GOT3 (cell line): ENCODE results near the gene ACSF2.

ENCODE experiments used
- DNase-seq: peaks from one replicate; lab custom pipeline; 2025; ENCODE audit warnings: mixed read lengths; lab: John Stamatoyannopoulos, UW

The ACSF2 gene

DNA sequence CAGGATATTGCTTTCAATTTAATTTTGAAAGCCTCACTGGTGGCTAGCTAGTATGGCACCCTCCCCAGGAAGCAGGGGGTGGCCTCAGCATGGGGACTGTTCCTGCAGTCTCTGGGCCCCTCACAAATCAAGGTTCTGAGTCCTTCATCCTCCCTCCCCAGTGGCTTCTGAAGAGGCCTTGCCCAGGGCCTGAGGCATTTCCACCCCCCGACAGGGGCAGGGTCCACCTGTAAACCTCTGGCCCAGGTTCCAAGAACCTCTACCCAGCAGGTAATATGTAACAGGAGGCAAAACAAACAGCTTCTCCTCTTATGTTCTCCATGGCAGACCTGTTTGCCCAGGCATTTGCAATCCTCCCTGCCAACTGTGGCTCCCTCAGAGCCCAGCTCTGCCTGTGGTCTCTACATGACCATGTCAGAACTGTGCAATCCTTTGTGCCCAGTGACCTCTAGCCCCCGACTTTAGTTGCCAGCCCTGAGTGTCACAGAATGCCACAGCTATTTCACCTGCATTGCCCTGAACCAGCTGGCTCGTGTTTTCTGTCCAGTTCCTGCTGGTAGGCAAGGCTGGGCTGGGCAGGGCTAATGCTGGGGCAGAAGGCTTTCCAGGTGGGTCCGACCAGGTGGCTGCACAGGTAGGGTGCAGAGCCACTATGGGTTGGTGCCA, 14.3 kb downstream of the ACSF2 start:
- DNase-seq, result no peak

DNA sequence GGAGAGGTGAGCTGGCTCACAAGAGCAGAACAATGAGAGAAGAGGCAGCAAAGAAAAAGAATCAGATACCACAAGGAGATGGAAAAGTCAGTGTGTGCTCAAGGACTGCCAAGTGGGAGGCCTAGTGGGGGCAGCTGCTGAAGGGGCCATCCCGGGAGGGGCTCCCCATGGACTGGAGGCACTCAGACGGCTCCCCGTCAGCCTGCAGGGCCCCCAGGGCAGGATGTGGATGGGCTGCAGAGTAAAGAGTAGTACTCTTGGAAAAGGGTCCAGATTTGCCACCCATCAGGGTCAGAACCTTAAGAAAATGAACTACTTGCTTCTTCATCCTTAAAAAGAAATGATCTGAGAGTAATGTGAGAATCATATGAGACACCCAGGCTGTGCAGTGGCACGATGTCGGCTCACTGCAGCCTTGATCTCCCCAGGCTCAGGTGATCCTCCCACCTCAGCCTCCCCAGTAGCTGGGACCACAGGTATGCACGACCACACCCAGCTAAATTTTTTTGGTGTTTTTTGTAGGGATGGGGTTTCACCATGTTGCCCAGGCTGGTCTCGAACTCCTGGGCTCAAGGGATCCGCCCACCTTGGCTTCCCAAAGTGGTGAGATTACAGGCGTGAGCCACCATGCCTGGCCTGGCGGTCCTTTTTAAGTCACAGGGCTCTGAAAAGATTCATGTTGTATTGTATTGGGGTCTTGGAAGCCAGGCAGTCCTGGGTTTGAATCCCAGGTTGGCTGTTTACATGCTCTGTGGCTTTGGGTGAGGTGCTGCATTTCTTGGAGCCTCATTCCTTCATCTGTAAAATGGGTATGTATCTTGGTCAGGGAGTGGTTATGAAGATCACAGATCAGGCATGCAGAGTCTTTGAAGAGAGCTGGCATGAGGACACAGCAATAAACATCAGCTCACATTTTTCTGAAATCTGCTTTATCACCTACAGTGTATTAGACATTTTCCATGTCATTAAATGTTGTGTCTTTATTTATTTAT, 15.1 kb downstream of the ACSF2 start:
- DNase-seq, result no peak

DNA sequence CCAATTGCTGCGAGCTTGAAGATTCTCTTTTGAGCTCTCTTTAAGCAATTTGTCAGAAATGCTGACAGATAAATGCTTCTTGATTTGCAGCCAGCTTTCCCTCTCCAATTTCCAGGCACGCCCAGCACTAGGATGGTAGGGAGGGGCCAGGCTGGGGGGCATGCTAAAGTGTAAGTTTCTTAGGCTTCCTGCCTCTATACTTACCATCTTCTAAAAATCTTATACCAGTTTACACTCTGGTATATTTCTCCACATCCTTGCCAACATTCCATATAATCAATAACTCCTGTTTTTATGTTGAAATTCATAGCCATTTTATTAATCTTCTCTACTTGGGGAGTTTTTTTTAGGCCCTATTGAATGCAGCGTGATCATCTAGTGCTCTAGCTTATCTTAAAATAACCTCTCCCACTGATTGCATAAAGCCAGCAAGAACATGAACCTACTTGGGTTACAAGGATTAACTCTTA, 17.5 kb downstream of the ACSF2 start:
- no peak for DNase-seq

DNA sequence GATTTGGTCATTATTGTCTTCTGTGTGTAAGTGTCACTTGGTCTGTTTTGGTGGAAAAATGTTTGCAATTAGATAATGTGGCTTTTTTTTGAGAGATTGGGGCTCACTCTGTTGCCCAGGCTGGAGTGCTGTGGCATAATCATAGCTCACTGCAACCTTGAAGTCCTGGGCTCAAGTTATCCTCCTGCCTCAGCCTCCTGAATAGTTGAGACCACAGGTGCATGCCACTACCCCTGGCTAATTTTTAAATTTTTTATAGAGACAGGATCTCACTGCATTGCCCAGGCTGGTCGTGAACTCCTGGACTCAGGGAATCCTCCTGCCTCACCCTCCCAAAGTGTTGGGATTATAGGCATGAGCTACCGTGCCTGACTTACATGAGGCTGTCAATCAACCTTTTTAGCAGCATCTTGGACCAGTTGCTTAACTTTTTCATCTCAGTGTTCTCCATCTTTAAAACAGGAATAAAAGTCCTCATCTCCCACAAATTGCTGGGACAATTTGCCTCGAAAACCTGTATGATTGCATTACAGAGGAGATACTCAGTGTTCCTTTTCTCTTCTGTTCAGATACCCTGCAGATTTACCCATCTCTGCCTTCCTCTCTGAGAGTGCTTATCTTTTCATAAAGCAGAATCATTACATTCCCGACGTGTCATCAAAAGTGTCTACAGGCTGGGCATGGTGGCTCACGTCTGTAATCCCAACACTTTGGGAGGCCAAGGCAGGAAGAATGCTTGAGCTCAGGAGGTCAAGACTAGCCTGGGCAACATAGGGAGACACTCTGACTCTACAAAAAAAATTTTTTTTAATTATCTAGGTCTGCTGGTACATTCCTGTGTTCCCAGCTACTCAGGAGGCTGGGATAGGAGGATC, 19.1 kb downstream of the ACSF2 start:
- DNase-seq, result no peak

GRCh38 chr17:50445730-50446325, 19.8 kb downstream of the ACSF2 start:
- no peak for DNase-seq

GRCh38 chr17:50447870-50448595, 22.0 kb downstream of the ACSF2 start:
- no peak for DNase-seq

- DNase-seq, result no peak
These were observed 22.6 kb downstream of the ACSF2 start for GRCh38 chr17:50448643-50449042.

DNA sequence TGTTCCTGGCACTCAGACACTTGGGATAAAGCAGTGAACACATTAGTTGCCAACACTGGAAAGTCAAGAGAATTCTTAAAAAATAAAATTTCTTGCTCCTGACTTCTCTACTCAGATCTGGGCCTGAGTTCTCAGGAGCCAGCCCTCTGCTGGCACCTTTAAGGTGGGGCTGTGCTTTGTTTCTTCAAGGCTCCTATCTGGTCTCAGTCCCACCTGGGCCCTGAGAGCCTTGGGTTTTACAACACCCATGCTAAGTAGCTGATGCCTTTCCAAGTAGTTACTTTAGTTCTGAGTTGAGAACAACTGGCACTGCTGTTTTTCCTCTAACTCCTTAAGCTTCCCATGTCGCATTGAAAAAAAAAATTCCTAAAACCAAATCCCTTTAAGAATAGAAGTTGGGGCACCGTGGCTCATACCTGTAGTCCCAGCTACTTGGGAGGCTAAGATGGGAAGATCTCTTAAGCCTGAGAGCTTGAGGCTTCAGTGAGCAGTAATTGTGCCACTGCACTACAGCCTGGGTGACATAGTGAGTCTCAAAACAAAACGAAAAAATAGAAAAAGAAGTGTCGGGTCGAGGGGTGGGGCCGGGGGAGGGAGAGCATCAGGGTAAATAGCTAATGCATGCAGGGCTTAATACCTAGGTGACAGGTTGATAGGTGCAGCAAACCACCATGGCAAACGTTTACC, 26.1 kb downstream of the ACSF2 start:
- no peak for DNase-seq

DNA sequence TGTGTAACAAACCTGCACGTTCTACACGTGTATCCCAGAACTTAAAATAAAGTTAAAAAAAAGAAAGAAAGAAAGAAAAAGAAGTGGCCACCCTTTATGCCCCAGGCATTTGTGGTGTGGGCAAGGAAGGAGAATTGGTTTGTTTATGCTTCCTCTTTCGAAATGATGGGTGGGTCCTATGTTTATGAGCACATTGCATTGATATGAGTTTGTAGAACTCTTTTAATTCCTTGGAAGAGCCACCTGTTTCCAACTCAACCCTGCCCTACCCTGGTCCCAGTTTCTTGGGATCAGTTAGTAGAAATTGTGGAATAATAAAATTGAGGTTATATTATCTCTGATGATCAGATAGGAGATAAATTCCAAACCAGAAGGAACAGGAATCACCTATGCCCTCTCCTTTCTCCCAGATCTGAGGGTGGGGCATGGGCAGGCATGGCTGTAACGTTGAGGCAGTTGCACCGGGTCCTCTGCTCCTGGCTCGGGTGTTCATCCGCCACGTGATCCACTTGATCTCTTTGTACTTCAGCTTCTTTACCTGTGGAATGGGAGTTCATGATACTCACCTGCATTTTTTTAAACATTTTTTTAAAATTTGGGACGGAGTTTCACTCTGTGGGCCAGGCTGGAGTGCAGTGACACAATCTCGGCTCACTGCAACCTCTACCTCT, 26.7 kb downstream of the ACSF2 start:
- no peak for DNase-seq

- DNase-seq, result no peak
These were observed 27.9 kb downstream of the ACSF2 start for GRCh38 chr17:50453901-50454300.

DNA sequence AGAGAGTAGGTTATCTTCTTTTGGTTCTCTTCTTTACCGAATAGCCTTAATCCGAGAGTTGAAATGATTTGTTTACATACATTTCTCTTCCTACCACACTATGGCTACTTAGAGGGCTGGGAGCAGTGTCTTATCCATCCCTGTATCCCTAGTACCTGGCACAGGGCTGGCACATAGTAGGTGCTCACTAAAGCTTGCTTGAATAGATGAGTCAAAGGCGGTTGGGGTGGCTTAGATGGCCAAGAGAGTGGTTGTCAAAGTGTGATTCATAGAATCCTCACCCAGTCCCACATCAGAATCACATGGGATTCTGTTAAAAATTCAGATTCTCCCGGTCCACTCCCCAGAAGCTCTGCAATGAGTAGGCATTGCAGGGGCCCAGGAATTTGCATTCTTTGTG, 31.6 kb downstream of the ACSF2 start:
- DNase-seq, result no peak

DNA sequence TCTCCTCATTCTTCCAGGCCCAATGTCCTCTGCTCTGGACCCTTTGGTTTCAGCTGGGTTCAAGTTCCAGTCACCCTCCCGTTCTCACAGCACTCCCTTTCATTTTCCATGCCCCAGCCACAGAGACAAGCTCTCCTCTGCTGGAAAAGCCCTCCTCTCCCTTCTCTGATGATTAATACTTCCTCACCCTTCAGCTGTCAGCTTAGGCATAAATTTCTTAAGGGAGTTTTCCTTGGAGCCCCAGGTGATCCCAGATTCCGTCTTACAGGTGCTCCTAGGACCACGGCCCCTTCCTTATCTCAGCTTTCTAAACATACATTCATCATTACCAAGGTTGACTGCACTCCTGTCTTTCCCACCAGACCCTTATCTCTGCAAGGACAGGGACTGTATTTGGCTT, 32.3 kb downstream of the ACSF2 start:
- DNase-seq, result no peak

- DNase-seq, result no peak
These were observed 33.0 kb downstream of the ACSF2 start for GRCh38 chr17:50458701-50459676.

GRCh38 chr17:50459756-50460155, 33.7 kb downstream of the ACSF2 start:
- no peak for DNase-seq

DNA sequence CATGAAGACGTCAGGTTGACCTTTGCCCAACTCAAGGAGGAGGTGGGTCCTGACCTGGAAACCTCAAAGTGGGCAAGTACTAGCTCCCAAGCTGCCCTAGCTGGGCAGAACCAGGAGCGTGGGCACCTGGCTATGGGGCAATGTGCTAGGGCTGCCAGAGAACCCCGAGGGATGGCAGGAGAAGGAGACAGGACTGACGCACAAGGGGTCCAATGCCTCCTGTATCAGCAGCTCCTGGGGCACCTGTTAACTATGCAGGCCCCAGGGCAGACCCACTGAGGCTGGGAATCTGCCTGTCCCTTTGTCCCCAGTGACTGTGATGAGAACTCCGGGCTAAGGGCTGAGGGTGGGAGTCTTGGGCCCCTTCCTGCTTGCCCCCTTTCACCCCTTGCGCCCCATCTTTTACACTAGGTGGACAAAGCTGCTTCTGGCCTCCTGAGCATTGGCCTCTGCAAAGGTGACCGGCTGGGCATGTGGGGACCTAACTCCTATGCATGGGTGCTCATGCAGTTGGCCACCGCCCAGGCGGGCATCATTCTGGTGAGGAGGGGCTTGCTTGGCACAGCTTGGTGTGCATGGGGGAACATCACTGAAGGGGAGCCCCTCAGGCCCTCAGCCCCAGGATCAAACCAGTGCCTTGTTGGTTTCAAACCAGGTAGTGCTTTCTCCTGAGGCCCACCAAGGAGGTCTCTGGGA, 35.0 kb downstream of the ACSF2 start:
- DNase-seq, result no peak

DNA sequence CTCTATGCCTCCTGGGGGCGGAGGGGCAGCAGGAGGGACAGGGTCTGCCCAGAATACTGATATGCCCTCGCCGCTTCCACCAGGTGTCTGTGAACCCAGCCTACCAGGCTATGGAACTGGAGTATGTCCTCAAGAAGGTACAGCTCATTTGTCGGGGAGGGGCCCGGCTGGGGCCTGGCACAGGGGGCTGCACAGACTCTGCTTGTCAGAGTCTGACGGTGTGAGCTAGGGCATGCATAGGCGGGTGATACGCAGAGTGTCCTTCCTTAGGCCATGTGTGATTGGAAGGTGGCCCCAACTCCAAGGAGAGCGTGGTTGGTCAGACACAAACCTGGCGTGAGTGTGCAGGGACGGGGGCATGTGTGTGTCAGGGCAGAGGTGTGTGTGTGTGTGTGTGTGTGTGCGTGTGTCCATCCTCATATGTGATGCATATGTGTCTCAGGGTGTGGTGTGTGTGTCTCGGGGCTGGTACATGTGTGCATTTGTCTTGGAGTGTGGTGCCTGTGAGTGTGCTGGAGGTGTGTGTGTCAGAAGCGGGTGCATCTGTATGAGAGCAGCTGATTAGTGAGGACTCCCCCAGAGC, 35.6 kb downstream of the ACSF2 start:
- DNase-seq, result no peak

DNA sequence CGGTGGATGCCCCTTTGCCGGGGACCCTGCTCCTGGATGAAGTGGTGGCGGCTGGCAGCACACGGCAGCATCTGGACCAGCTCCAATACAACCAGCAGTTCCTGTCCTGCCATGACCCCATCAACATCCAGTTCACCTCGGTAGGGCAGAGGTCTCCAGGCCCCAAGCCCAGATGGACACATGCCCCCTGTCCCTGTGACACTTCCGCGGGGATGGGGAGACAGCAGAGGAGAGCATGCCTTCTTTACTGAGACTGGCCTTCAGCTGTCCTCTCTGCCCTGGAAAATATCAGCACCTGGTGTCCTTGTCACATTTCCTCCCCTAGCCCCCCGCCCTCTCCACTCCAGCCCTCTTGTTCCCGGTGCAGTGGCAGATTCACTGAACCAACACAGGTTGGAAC, 36.4 kb downstream of the ACSF2 start:
- DNase-seq, result no peak

DNA sequence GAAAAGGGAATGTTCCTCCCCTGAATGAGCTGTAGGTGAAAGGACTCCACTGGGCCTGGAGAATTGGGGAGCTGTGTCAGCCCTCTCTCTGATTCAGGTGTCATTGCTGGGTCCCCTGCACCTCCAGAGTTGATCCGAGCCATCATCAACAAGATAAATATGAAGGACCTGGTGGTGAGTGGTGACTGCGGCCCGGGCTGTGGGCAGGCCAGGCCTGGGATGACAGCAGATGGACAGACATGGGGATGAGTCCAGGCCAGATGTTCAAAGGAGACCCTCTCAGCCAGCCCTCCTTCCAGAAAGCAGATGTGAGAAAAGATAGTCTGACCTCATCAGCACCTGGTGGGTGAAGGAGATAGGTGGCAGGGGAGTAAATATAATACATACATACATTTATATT, 38.1 kb downstream of the ACSF2 start:
- no peak for DNase-seq
